Liver (tissue), 3 donors: ENCODE results near the gene SDSL.

ENCODE experiments used
- ATF3 ChIP-seq: IDR thresholded peaks from 2 replicates; pipeline ENCODE4 v1.6.1; 2016; ENCODE audit warnings: antibody characterized with exemption
- CTCF ChIP-seq: fragments of 150-350 bp; IDR thresholded peaks from 2 replicates; pipeline ENCODE4 v1.5.1; 2017; ENCODE audit warnings: improper control_type of control experiment, low read depth, low read length; ENCODE audit not compliant: missing input control
- FOXA1 ChIP-seq: IDR thresholded peaks from 2 replicates; pipeline ENCODE4 v1.6.1; 2016; ENCODE audit warnings: antibody characterized with exemption
- REST ChIP-seq: IDR thresholded peaks from 2 replicates; pipeline ENCODE4 v1.6.1; 2016; ENCODE audit warnings: antibody characterized with exemption, mild to moderate bottlenecking
- RXRA ChIP-seq, 2 donors: IDR thresholded peaks; 2 replicates each; pipeline ENCODE4 v1.6.1; 2017 to 2018; ENCODE audit warnings: antibody characterized with exemption in 2 of 2, mild to moderate bottlenecking in 1 of 2
- SP1 ChIP-seq: IDR thresholded peaks from 2 replicates; pipeline ENCODE4 v1.6.1; 2018; ENCODE audit warnings: antibody characterized with exemption, mild to moderate bottlenecking
- TAF1 ChIP-seq: conservative IDR thresholded peaks from 2 replicates; pipeline ENCODE4 v1.6.1; 2016; ENCODE audit warnings: antibody characterized with exemption, mild to moderate bottlenecking
- donor health status: healthy.
- donor health status: healthy.

DNA sequence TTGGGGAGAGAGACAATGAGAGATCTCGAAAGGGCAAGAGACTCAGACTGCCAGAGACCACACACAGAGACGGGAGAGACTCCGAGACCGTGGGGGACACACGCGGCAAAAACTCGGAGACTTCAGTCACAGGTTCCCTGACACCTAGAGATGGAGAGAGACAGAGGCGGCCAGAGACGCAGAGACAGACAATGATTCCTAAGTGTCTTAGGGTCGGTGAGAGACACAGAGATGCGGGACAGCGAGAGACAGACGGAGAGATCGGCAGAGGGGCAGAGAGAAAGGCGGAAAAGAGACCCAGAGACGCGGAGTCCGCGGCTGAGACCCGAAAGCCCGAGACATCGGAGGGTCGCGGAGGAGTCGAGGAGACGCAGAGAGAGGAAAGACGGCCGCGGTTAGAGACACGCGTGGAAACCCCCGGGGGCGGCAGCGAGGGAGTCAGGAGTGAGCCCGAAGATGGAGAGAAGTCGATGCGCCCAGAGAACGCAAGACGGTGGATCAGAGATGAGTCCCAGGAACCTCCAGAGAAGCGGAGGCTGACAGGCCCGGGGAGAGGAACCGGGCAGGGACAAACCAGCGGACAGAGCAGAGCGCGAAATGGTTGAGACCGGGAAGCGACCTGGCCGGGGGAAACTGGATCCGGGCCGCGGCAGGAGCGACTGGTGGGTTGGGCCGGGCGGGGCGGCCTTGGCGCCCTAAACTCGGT, 41.7 kb downstream of the SDSL start:
- TF ChIP-seq ATF3: no peak
- TF ChIP-seq CTCF: no peak
- TF ChIP-seq SP1: no peak
- TF ChIP-seq FOXA1: no peak
- TF ChIP-seq TAF1: no peak
- no peak for TF ChIP-seq RXRA (IDR thresholded peaks at IDR 0.05)
- no peak for TF ChIP-seq REST
